Transverse colon (tissue), 4 donors: ENCODE results near the gene PGM1.

ENCODE experiments used
- CTCF ChIP-seq, 5 experiments: fragments of 200-600 bp in 3 of 5; fragments of 450-650 bp in 2 of 5; sonication (generic) in 3 of 5; IDR thresholded peaks; 1 replicate in 2 of 5; 2 replicates in 3 of 5; pipeline ENCODE4 v1.5.1; 2016 to 2017; ENCODE audit warnings: antibody characterized with exemption in 5 of 5, inconsistent platforms in 3 of 5, mild to moderate bottlenecking in 2 of 5, moderate library complexity in 1 of 5
- EP300 ChIP-seq: sonication (generic); formaldehyde crosslinking; IDR thresholded peaks from one replicate; pipeline ENCODE4 v1.6.1; 2017; ENCODE audit warnings: antibody characterized with exemption, low read depth
- POLR2A ChIP-seq: fragments of 450-650 bp; IDR thresholded peaks from one replicate; pipeline ENCODE4 v1.6.1; 2016; ENCODE audit warnings: antibody characterized with exemption, mild to moderate bottlenecking, moderate library complexity
- POLR2AphosphoS5 ChIP-seq, 3 donors: sonication (generic); formaldehyde crosslinking; IDR thresholded peaks; one replicate each; pipeline ENCODE4 v1.6.1; 2016; ENCODE audit warnings: antibody characterized with exemption in 3 of 3

GRCh38 chr1:63663301-63663700, 70.1 kb downstream of the PGM1 start:
- no peak for TF ChIP-seq POLR2A
- TF ChIP-seq EP300: no peak
- no peak for TF ChIP-seq CTCF (IDR thresholded peaks at IDR 0.05)
- no peak for TF ChIP-seq POLR2AphosphoS5 (IDR thresholded peaks at IDR 0.05)
